GM23338 (cell line): ENCODE measurements around the gene CD302. TPM values are rescaled to one million over a fixed set of nuclear protein-coding genes. Genes with fewer than 3 reads are reported as not detected.

Experiments used
- ATAC-seq: fragments of 200-7000 bp; cut with Tn5 transposase; 3 replicates; pipeline ENCODE4 v1.9.1; 2020
- DNase-seq: peaks from one replicate; pipeline ENCODE4 v3.0.0-alpha.2; 2015; ENCODE audit warnings: low spot score
- H2AFZ ChIP-seq: fragments of 200-600 bp; sonication (generic); 2 replicates; pipeline ENCODE4 v1.8.0; 2016; ENCODE audit warnings: antibody characterized with exemption, mild to moderate bottlenecking, moderate library complexity
- H3F3A ChIP-seq: fragments of 200-600 bp; sonication (generic); replicated peaks from 2 replicates; pipeline ENCODE4 v1.8.0; 2017; ENCODE audit warnings: antibody characterized with exemption, mixed run types, low read depth
- H3K27ac ChIP-seq: fragments of 200-600 bp; sonication (generic); 2 replicates; pipeline ENCODE4 v1.6.1; 2016; ENCODE audit warnings: low read depth
- H3K27me3 ChIP-seq: fragments of 200-600 bp; sonication (generic); 2 replicates; pipeline ENCODE4 v1.8.0; 2016; ENCODE audit warnings: mild to moderate bottlenecking, mixed run types, moderate library complexity; ENCODE audit not compliant: insufficient read depth
- H3K36me3 ChIP-seq: fragments of 200-600 bp; sonication (generic); 2 replicates; pipeline ENCODE4 v1.8.0; 2016; ENCODE audit warnings: mild to moderate bottlenecking; ENCODE audit not compliant: insufficient read depth
- H3K4me1 ChIP-seq: fragments of 200-600 bp; sonication (generic); 2 replicates; pipeline ENCODE4 v1.8.0; 2016; ENCODE audit warnings: mild to moderate bottlenecking, moderate library complexity; ENCODE audit not compliant: insufficient read depth
- H3K4me2 ChIP-seq: fragments of 200-600 bp; sonication (generic); 2 replicates; pipeline ENCODE4 v1.7.1; 2017; ENCODE audit warnings: mixed run types
- H3K4me3 ChIP-seq: fragments of 200-600 bp; sonication (generic); 2 replicates; pipeline ENCODE4 v1.6.1; 2016; ENCODE audit warnings: mixed run types
- H3K79me2 ChIP-seq: fragments of 200-600 bp; sonication (generic); replicated peaks from 2 replicates; pipeline ENCODE4 v1.8.0; 2017; ENCODE audit warnings: mild to moderate bottlenecking; ENCODE audit not compliant: insufficient read depth
- H3K9me2 ChIP-seq: fragments of 200-600 bp; sonication (generic); 2 replicates; pipeline ENCODE4 v1.8.0; 2017; ENCODE audit not compliant: insufficient read depth
- H4K20me1 ChIP-seq: fragments of 200-600 bp; sonication (generic); replicated peaks from 2 replicates; pipeline ENCODE4 v1.8.0; 2017; ENCODE audit warnings: mild to moderate bottlenecking; ENCODE audit not compliant: insufficient read depth
- H3K27ac Mint-ChIP-seq: 2 replicates; pipeline ENCODE4 v1.8.0; 2020; ENCODE audit warnings: inconsistent platforms, mild to moderate bottlenecking, moderate library complexity, mixed read lengths
- H3K27me3 Mint-ChIP-seq: 3 replicates; pipeline ENCODE4 v1.8.0; 2022; ENCODE audit warnings: low read depth, mild to moderate bottlenecking, moderate library complexity, mixed read lengths, inconsistent platforms; ENCODE audit not compliant: insufficient read depth, poor library complexity
- H3K36me3 Mint-ChIP-seq: 3 replicates; pipeline ENCODE4 v1.8.0; 2021; ENCODE audit warnings: low read depth, mild to moderate bottlenecking, inconsistent platforms, moderate library complexity, mixed read lengths
- H3K4me1 Mint-ChIP-seq: 3 replicates; pipeline ENCODE4 v1.8.0; 2020; ENCODE audit warnings: mild to moderate bottlenecking, inconsistent platforms, mixed read lengths
- H3K4me3 Mint-ChIP-seq: 3 replicates; pipeline ENCODE4 v1.8.0; 2021; ENCODE audit warnings: moderate library complexity, mild to moderate bottlenecking, inconsistent platforms, mixed read lengths
- H3K9me3 Mint-ChIP-seq: 3 replicates; pipeline ENCODE4 v1.8.0; 2020; ENCODE audit warnings: moderate library complexity, mild to moderate bottlenecking, inconsistent platforms, mixed read lengths
- CREB1 ChIP-seq: fragments of 250-450 bp; sonication (Bioruptor Pico); IDR thresholded peaks from 2 replicates; pipeline ENCODE4 v1.5.0; 2020; ENCODE audit warnings: low read depth, mild to moderate bottlenecking, moderate library complexity
- CTCF ChIP-seq, 2 experiments: fragments of 200-600 bp in 1 of 2; sonication (generic) in 1 of 2; conservative IDR thresholded peaks; 2 replicates each; pipeline versions ENCODE4 v1.5.1 to v1.6.1; 2016 to 2017; ENCODE audit warnings: antibody characterized with exemption in 2 of 2, low read depth in 2 of 2, mild to moderate bottlenecking in 2 of 2, moderate library complexity in 1 of 2
- EZH2 ChIP-seq: fragments of 200-600 bp; sonication (generic); IDR thresholded peaks from one replicate; pipeline ENCODE4 v1.8.0; 2017; ENCODE audit warnings: antibody characterized with exemption, mild to moderate bottlenecking, low read depth; ENCODE audit not compliant: unreplicated experiment
- EZH2phosphoT487 ChIP-seq: fragments of 200-600 bp; sonication (generic); IDR thresholded peaks from one replicate; pipeline ENCODE4 v1.8.1; 2018; ENCODE audit warnings: antibody characterized with exemption; ENCODE audit not compliant: unreplicated experiment
- JUNB ChIP-seq: IDR thresholded peaks from one replicate; pipeline ENCODE4 v1.6.1; 2016; ENCODE audit warnings: antibody characterized with exemption; ENCODE audit not compliant: unreplicated experiment
- POLR2AphosphoS5 ChIP-seq: IDR thresholded peaks from 2 replicates; pipeline ENCODE4 v1.6.1; 2016; ENCODE audit warnings: antibody characterized with exemption, low read depth
- REST ChIP-seq: IDR thresholded peaks from one replicate; pipeline ENCODE4 v1.6.1; 2018; ENCODE audit warnings: antibody characterized with exemption; ENCODE audit not compliant: unreplicated experiment
- STAT1 ChIP-seq: IDR thresholded peaks from one replicate; pipeline ENCODE4 v1.6.1; 2016; ENCODE audit warnings: antibody characterized with exemption; ENCODE audit not compliant: unreplicated experiment
- ZNF114 ChIP-seq: fragments of 250-450 bp; sonication (Bioruptor Pico); IDR thresholded peaks from 2 replicates; pipeline ENCODE4 v1.5.0; 2020; ENCODE audit warnings: mild to moderate bottlenecking, moderate library complexity
- polyA plus RNA-seq: library from polyadenylated mRNA; unstranded; fragments of >200 nt; fragmentation: Nextera tagmentation; extraction: Ambion mirVana; gene quantifications from 2 replicates; pipeline ENCODE4 v1.2.1, GENCODE V29; 2016
- total RNA-seq: library from RNA; depleted of rRNA; stranded (reverse); fragments of >200 nt; shearing (Covaris generic); gene quantifications from 2 replicates; pipeline ENCODE4 v1.2.3, GENCODE V29; 2014
- TF ChIP-seq, protein P1 (sequence below): IDR thresholded peaks from 2 replicates; pipeline ENCODE4 v1.6.1; 2016; ENCODE audit warnings: antibody characterized with exemption

CD302 gene
- total and polyA plus RNA-seq, 2 experiments from 2014 or later: 1.6 to 1.9 TPM

DNA sequence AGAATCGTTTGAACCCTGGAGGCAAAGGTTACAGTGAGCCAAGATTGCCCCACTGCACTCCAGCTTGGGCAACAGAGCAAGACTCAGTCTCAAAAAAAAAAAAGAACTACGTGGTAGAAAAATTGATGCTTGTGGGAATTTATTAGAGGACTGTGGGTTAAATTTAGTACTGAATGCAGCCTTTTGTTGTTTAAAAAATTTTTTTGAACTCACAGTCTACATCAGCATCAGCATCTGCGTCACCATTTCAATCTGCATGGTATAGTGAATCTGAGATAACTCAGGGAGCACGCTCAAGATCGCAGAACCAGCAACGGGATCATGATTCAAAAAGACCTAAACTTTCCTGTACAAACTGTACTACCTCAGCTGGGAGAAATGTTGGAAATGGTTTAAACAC, 55.2 kb downstream of the CD302 start:
- no peak for DNase-seq
- Mint-ChIP-seq H3K36me3 (peaks cover 60% of the 10 kb centered on the region), H3K4me1 (no peaks in the 10 kb centered on the region), H3K27ac (no peak overlapping the region; the same call in 1 of the 2 replicates), H3K27me3 (peaks cover 2% of the 10 kb centered on the region), H3K9me3 (no peaks in the 10 kb centered on the region), H3K4me3 (no peak overlapping the region)
- H4K20me1 ChIP-seq: peaks cover 7% of the 10 kb centered on the region
- no peak overlapping the region for H2AFZ ChIP-seq
- H3K27me3 ChIP-seq: no peaks in the 10 kb centered on the region
- no peaks in the 10 kb centered on the region for H3K4me1 ChIP-seq
- no peak overlapping the region for H3K4me3 ChIP-seq
- ATAC-seq: no peak
- TF ChIP-seq CTCF (conservative IDR thresholded peaks at IDR 0.05; ENCODE audit: low read depth in 2 of 2): no peak
- no peak for TF ChIP-seq JUNB
- TF ChIP-seq ZNF114 (CRISPR knock-in tag): no peak
- TF ChIP-seq POLR2AphosphoS5: no peak
- no peak for TF ChIP-seq CREB1 (CRISPR knock-in tag)
- H3K36me3 ChIP-seq: peaks cover 25% of the 10 kb centered on the region; the same call in 1 of the 2 replicates
- H3K79me2 ChIP-seq: peaks cover 77% of the 10 kb centered on the region
- 0 out of 2 replicates have a peak overlapping the region, but pooled peaks have one; percentile 22 for H3K27ac ChIP-seq
- no peaks in the 10 kb centered on the region for H3F3A ChIP-seq
- H3K4me2 ChIP-seq: no peak overlapping the region
- H3K9me2 ChIP-seq: no peaks in the 10 kb centered on the region

DNA sequence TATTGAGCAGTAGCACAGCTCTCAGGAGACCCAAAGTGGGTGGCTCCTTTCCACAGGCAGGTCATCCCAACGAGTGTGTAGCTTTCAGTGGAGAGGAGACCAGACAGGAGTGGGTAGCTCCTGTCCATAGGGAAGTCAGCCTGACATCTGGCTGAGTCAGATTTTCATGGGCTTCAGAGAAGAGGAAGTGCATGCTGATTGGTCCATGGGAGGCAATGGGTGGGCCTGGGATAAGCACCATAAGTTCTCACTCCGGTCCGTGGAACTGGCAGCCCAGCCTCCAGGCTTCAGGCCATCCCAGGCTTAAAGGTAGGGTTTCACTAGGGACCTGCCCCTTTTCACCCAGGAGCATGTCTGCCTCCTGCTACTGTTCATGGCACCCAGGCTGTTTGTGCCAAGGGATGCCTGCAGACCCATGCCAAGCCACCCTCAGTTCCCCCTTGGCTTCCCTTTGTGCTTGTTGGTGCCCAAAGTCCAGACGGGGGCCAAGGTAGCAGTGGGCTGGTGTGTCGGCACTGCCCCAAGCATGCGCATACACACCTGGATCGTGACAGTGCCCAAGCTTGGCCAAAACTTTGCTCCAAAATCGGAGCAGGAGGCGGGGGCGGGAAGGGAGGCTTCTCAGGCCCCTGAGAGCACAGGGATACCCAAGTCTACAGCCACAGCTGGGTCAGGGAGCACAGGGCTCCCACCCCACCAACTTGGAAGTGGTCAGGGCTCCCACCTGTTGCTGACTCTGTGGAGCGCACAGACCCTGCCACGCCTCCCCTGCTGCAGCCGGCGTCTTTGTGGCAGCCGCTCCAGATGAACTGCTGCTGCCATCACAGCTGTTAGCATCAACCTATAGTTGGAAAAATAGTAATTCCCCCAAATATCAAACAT, 59.3 kb downstream of the CD302 start:
- Histone ChIP-seq H3K36me3 (peaks cover 25% of the 10 kb centered on the region; the same call in 1 of the 2 replicates), H3K4me2 (no peak overlapping the region), H3F3A (no peaks in the 10 kb centered on the region), H4K20me1 (peaks cover 25% of the 10 kb centered on the region), H3K9me2 (no peaks in the 10 kb centered on the region), H3K4me3 (no peak overlapping the region), H3K4me1 (no peaks in the 10 kb centered on the region), H3K79me2 (peaks cover 99% of the 10 kb centered on the region), H3K27me3 (no peaks in the 10 kb centered on the region), H2AFZ (no peak overlapping the region), H3K27ac (no peak overlapping the region)
- Mint-ChIP-seq H3K9me3 (no peaks in the 10 kb centered on the region), H3K4me3 (no peak overlapping the region), H3K27me3 (peaks cover 3% of the 10 kb centered on the region), H3K36me3 (peaks cover 62% of the 10 kb centered on the region), H3K27ac (peak overlapping the region; percentile 69; the same call in 1 of the 2 replicates), H3K4me1 (no peaks in the 10 kb centered on the region)
- TF ChIP-seq CREB1 (CRISPR knock-in tag): no peak
- no peak for TF ChIP-seq STAT1
- no peak for TF ChIP-seq REST
- TF ChIP-seq ZNF114 (CRISPR knock-in tag): no peak
- TF ChIP-seq, protein P1, sequence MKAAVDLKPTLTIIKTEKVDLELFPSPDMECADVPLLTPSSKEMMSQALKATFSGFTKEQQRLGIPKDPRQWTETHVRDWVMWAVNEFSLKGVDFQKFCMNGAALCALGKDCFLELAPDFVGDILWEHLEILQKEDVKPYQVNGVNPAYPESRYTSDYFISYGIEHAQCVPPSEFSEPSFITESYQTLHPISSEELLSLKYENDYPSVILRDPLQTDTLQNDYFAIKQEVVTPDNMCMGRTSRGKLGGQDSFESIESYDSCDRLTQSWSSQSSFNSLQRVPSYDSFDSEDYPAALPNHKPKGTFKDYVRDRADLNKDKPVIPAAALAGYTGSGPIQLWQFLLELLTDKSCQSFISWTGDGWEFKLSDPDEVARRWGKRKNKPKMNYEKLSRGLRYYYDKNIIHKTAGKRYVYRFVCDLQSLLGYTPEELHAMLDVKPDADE: no peak
- no peak for TF ChIP-seq EZH2
- TF ChIP-seq EZH2phosphoT487: no peak
- DNase-seq (peak; percentile 28), ATAC-seq (peak; percentile 73)
